NCI-H2227 (cell line): ENCODE data around the gene ZMAT3.
"Not testable (repeated sequence)": the region's sequence is repeated elsewhere in the genome, so short reads cannot be mapped to it uniquely, and the experiment has no call there.

ENCODE experiments used
- DNase-seq: peaks from one replicate; lab custom pipeline; 2025; ENCODE audit not compliant: unreplicated experiment; lab: John Stamatoyannopoulos, UW

Gene ZMAT3

GRCh38 chr3:179068779-179069530 is 2.7 kb downstream of the ZMAT3 start:
- no peak for DNase-seq

- DNase-seq = no peak
Measured at GRCh38 chr3:179067839-179068238, 3.8 kb downstream of the ZMAT3 start.

- DNase-seq = no peak
Measured at GRCh38 chr3:179067291-179067690, 4.3 kb downstream of the ZMAT3 start.

- no peak for DNase-seq
Measured at GRCh38 chr3:179063945-179064560, 7.6 kb downstream of the ZMAT3 start.

- DNase-seq = no peak
Measured at GRCh38 chr3:179056326-179056725, 15.3 kb downstream of the ZMAT3 start.

- DNase-seq = not testable (repeated sequence)
Measured at GRCh38 chr3:179054565-179054964, 17.0 kb downstream of the ZMAT3 start.

GRCh38 chr3:179046497-179047353 is 24.9 kb downstream of the ZMAT3 start:
- DNase-seq = no peak

- DNase-seq = no peak
Measured at GRCh38 chr3:179045719-179046402, 25.7 kb downstream of the ZMAT3 start.

- DNase-seq = not testable (repeated sequence)
Measured at GRCh38 chr3:179038899-179039251, 32.7 kb downstream of the ZMAT3 start.

- DNase-seq = no peak
Measured at GRCh38 chr3:179038216-179038898, 33.3 kb downstream of the ZMAT3 start.

- DNase-seq = no peak
Measured at GRCh38 chr3:179037351-179037750, 34.3 kb downstream of the ZMAT3 start.

- DNase-seq = no peak
Measured at GRCh38 chr3:179036626-179037300, 34.8 kb downstream of the ZMAT3 start.

- DNase-seq = no peak
Measured at GRCh38 chr3:179036226-179036625, 35.4 kb downstream of the ZMAT3 start.

GRCh38 chr3:179035232-179035631 is 36.4 kb downstream of the ZMAT3 start:
- DNase-seq = no peak

GRCh38 chr3:179033304-179033657 is 38.3 kb downstream of the ZMAT3 start:
- DNase-seq = not testable (repeated sequence)

GRCh38 chr3:179032454-179033303 is 38.9 kb downstream of the ZMAT3 start:
- DNase-seq = not testable (repeated sequence)

GRCh38 chr3:179029096-179029495 is 42.5 kb downstream of the ZMAT3 start:
- DNase-seq = no peak

- DNase-seq = no peak
Measured at GRCh38 chr3:179028408-179028807, 43.2 kb downstream of the ZMAT3 start.

- DNase-seq = no peak
Measured at GRCh38 chr3:179027326-179027900, 44.2 kb downstream of the ZMAT3 start.
